Muscle of leg (tissue), 11 donors: ENCODE data around the gene PCDHA7. TPM values are rescaled to one million over a fixed set of nuclear protein-coding genes. Genes with fewer than 3 reads are reported as not detected.
"Not testable (repeated sequence)": the region's sequence is repeated elsewhere in the genome, so short reads cannot be mapped to it uniquely, and the experiment has no call there.

Experiments
- DNase-seq: peaks from one replicate; pipeline ENCODE4 v3.0.0; 2013
- H3K27ac ChIP-seq: one replicate; pipeline ENCODE4 v1.5.1; 2013; ENCODE audit warnings: mild to moderate bottlenecking, low read length, control low read depth
- H3K27me3 ChIP-seq: one replicate; pipeline ENCODE4 v1.6.1; 2013; ENCODE audit warnings: low read length; ENCODE audit not compliant: control insufficient read depth, insufficient read depth
- H3K36me3 ChIP-seq: one replicate; pipeline ENCODE4 v1.6.1; 2013; ENCODE audit warnings: low read length; ENCODE audit not compliant: control insufficient read depth, insufficient read depth
- H3K4me1 ChIP-seq: one replicate; pipeline ENCODE4 v1.6.1; 2013; ENCODE audit warnings: low read length; ENCODE audit not compliant: control insufficient read depth, insufficient read depth
- H3K4me3 ChIP-seq: one replicate; pipeline ENCODE4 v1.5.1; 2013; ENCODE audit warnings: low read length, control low read depth
- H3K9me3 ChIP-seq: replicated peaks from 2 replicates; pipeline ENCODE4 v1.6.1; 2013; ENCODE audit warnings: low read depth, low read length; ENCODE audit not compliant: control insufficient read depth
- whole genome bisulfite sequencing: methylation state at CpG from one replicate; pipeline ENCODE4 v1.1.5; 2013; ENCODE audit warnings: missing lambda C conversion rate; ENCODE audit not compliant: insufficient coverage; 5-methylcytosine and 5-hydroxymethylcytosine counted together
- polyA plus RNA-seq, 8 donors: library from polyadenylated mRNA; unstranded; fragments of 120-200 nt; gene quantifications; one replicate each; pipeline versions ENCODE4 v1.2.1 to v1.2.3, GENCODE V29; 2013; ENCODE audit warnings: inconsistent platforms in 1 of 8, low replicate concordance in 1 of 8; ENCODE audit not compliant: insufficient read length in 8 of 8, insufficient read depth in 1 of 8
- total RNA-seq: library from RNA; stranded (reverse); fragments of 120-200 nt; gene quantifications from one replicate; pipeline ENCODE4 v1.2.4, GENCODE V29; 2013

PCDHA7 gene
- total and polyA plus RNA-seq, 9 donors = 0.04 to 0.26 (median 0.13) TPM

DNA sequence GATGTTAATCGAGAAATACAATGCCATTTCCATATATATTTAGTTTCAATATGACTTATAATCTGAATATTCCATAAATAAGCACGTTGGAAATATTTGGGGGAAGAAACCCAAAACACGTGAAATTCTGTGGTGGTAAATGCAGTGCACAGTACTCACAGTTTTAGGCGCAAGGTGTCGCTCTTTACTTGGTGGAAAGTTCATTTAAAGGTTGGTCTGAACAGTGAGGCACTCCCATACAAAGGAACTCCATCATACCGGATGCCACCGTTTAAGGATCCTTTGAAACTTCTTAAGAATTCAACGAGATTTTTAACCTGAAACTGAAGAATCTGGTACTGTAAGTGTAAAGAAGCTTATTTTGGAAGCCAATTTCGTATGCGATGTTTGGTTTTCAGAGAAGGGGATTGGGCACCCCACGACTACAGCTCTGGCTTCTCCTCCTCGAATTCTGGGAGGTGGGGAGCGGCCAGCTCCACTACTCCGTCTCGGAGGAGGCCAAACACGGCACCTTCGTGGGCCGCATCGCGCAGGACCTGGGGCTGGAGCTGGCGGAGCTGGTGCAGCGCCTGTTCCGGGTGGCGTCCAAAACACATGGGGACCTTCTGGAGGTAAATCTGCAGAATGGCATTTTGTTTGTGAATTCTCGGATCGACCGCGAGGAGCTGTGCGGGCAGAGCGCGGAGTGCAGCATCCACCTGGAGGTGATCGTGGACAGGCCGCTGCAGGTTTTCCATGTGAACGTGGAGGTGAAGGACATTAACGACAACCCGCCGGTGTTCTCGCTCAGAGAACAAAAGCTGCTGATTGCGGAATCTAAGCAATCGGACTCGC, 34.9 kb downstream of the PCDHA7 start, which contains the start of gene PCDHA11:
TSS of gene PCDHA11 (plus strand) at position 237 of the 834 bp plus-strand sequence. CDS start at position 384, 147 bp downstream.
- Histone ChIP-seq H3K27ac (no peak within 1 kb of the TSS), H3K4me1 (no peaks in the 10 kb centered on the region), H3K36me3 (no peaks in the 10 kb centered on the region), H3K9me3 (peaks cover 23% of the 10 kb centered on the region), H3K4me3 (no peak within 1 kb of the TSS), H3K27me3 (peaks cover 2% of the 10 kb centered on the region)
- WGBS = 16% methylated on average over 32 of the region's 41 CpGs
- peak; percentile 2 for DNase-seq

DNA sequence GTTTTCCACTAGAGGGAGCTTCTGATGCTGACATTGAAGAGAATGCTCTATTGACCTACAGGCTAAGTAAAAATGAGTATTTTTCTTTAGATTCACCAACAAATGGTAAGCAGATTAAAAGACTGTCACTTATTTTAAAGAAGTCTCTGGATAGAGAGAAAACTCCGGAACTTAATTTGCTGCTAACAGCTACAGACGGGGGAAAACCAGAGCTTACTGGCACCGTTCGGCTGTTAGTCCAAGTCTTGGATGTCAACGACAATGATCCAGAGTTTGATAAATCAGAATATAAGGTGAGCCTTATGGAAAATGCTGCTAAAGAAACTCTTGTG, 35.5 kb downstream of the PCDHA7 start:
- H3K27me3 ChIP-seq = peaks cover 2% of the 10 kb centered on the region
- DNase-seq = no peak
- H3K4me1 ChIP-seq = no peaks in the 10 kb centered on the region
- no peaks in the 10 kb centered on the region for H3K36me3 ChIP-seq
- WGBS = 40% methylated on average over 3 of the region's 5 CpGs
- H3K9me3 ChIP-seq = peaks cover 23% of the 10 kb centered on the region
- no peak overlapping the region for H3K4me3 ChIP-seq
- H3K27ac ChIP-seq = no peak overlapping the region

- Histone ChIP-seq H3K9me3 (peaks cover 27% of the 10 kb centered on the region), H3K4me3 (no peak overlapping the region), H3K27me3 (peaks cover 2% of the 10 kb centered on the region), H3K36me3 (no peaks in the 10 kb centered on the region), H3K27ac (no peak overlapping the region), H3K4me1 (no peaks in the 10 kb centered on the region)
- no peak for DNase-seq
- 43% methylated on average over 114 of the region's 114 CpGs for WGBS
Observed at GRCh38 chr5:140870221-140871201, 36.4 kb downstream of the PCDHA7 start.

GRCh38 chr5:140875085-140876065, 41.3 kb downstream of the PCDHA7 start, which contains the start of gene PCDHA12:
Gene PCDHA12 (plus strand): TSS chr5:140875308. CDS start chr5:140875473, 165 bp downstream.
- H3K4me3 ChIP-seq = no peak within 1 kb of the TSS
- DNase-seq = no peak
- WGBS = 13% methylated on average over 29 of the region's 47 CpGs
- peaks cover 32% of the 10 kb centered on the region for H3K9me3 ChIP-seq
- no peaks in the 10 kb centered on the region for H3K4me1 ChIP-seq
- H3K27ac ChIP-seq = no peak within 1 kb of the TSS
- no peaks in the 10 kb centered on the region for H3K36me3 ChIP-seq
- peaks cover 5% of the 10 kb centered on the region for H3K27me3 ChIP-seq

DNA sequence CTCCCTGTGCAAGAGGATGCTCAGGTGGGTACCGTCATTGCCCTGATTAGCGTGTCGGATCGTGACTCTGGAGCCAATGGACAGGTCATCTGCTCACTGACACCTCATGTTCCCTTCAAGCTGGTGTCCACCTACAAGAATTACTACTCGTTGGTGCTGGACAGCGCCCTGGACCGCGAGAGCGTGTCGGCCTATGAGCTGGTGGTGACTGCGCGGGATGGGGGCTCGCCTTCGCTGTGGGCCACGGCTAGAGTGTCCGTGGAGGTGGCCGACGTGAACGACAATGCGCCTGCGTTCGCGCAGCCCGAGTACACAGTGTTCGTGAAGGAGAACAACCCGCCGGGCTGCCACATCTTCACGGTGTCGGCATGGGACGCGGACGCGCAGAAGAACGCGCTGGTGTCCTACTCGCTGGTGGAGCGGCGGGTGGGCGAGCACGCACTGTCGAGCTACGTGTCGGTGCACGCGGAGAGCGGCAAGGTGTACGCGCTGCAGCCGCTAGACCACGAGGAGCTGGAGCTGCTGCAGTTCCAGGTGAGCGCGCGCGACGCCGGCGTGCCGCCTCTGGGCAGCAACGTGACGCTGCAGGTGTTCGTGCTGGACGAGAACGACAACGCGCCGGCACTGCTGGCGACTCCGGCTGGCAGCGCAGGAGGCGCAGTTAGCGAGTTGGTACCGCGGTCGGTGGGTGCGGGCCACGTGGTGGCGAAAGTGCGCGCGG, 42.6 kb downstream of the PCDHA7 start:
- 38% methylated on average over 80 of the region's 80 CpGs for WGBS
- not testable (repeated sequence) for H3K27me3 ChIP-seq, H3K36me3 ChIP-seq, H3K4me3 ChIP-seq, DNase-seq, H3K4me1 ChIP-seq, H3K27ac ChIP-seq
- H3K9me3 ChIP-seq = peaks cover 26% of the 10 kb centered on the region

GRCh38 chr5:140877262-140877581, 43.2 kb downstream of the PCDHA7 start:
- WGBS = 42% methylated on average over 37 of the region's 37 CpGs
- H3K4me3 ChIP-seq = no peak overlapping the region

GRCh38 chr5:140881889-140882590, 48.0 kb downstream of the PCDHA7 start, which contains the start of gene PCDHA13:
Gene PCDHA13 (plus strand): TSS chr5:140882124. CDS start chr5:140882269, 145 bp downstream.
- Histone ChIP-seq H3K27me3 (peaks cover 5% of the 10 kb centered on the region), H3K9me3 (peaks cover 13% of the 10 kb centered on the region), H3K36me3 (no peaks in the 10 kb centered on the region), H3K4me3 (no peak within 1 kb of the TSS), H3K27ac (no peak within 1 kb of the TSS), H3K4me1 (no peaks in the 10 kb centered on the region)
- WGBS = 9% methylated on average over 15 of the region's 35 CpGs
- peak; percentile 0 for DNase-seq

More at GRCh38 chr5:140877262-140877581, 43.2 kb downstream of the PCDHA7 start:
- Histone ChIP-seq H3K27me3 (peaks cover 7% of the 10 kb centered on the region), H3K4me1 (no peaks in the 10 kb centered on the region), H3K36me3 (no peaks in the 10 kb centered on the region), H3K9me3 (peaks cover 23% of the 10 kb centered on the region), H3K27ac (no peak overlapping the region)
- DNase-seq = no peak

GRCh38 chr5:140882591-140882899, 48.5 kb downstream of the PCDHA7 start:
- 24% methylated on average over 11 of the region's 12 CpGs for WGBS
- Histone ChIP-seq H3K9me3 (peaks cover 10% of the 10 kb centered on the region), H3K27me3 (peaks cover 3% of the 10 kb centered on the region)

More at GRCh38 chr5:140882591-140882899, 48.5 kb downstream of the PCDHA7 start:
- Histone ChIP-seq H3K36me3 (no peaks in the 10 kb centered on the region), H3K27ac (no peak overlapping the region), H3K4me1 (no peaks in the 10 kb centered on the region), H3K4me3 (no peak overlapping the region)
- no peak for DNase-seq
